ENCODE measurements around the gene DNAH8.

The DNAH8 gene

GRCh38 chr6:39056681-39057080 is 341.6 kb downstream of the DNAH8 start:
- DNase-seq, result no peak

DNA sequence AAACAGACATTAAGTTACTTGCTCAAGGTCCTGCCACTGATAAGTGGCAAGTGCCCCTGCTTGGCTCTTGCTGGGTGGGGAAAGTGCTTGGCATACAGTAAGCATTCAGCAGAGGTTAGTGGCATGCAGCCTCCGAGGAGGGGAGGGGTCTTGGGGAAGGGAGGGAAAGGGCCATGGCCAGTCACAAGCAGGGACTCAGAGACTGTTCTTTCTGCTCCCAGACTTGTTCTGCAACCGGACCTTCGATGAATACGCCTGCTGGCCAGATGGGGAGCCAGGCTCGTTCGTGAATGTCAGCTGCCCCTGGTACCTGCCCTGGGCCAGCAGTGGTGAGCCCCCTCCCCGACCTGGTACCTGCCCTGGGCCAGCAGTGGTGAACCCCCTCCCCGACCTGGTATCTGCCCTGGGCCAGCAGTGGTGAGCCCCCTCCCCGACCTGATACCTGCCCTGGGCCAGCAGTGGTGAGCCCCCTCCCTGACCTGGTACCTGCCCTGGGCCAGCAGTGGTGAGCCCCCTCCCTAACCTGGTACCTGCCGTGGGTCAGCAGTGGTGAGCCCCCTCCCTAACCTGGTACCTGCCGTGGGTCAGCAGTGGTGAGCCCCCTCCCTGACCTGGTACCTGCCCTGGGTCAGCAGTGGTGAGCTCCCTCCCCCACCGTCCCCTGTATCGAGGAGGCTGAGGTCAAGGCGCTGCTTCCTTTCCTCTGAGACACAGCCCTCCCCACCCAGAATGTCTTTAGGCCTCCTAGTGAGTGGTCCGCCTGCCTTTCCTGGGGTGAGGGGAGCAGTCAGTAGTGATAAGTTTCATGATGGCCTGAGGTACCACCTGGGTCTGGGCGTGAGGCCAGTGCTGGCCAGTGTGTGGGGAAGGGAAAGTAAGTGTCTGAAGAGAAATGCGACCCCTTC is 342.4 kb downstream of the DNAH8 start:
- DNase-seq, result no peak

DNA sequence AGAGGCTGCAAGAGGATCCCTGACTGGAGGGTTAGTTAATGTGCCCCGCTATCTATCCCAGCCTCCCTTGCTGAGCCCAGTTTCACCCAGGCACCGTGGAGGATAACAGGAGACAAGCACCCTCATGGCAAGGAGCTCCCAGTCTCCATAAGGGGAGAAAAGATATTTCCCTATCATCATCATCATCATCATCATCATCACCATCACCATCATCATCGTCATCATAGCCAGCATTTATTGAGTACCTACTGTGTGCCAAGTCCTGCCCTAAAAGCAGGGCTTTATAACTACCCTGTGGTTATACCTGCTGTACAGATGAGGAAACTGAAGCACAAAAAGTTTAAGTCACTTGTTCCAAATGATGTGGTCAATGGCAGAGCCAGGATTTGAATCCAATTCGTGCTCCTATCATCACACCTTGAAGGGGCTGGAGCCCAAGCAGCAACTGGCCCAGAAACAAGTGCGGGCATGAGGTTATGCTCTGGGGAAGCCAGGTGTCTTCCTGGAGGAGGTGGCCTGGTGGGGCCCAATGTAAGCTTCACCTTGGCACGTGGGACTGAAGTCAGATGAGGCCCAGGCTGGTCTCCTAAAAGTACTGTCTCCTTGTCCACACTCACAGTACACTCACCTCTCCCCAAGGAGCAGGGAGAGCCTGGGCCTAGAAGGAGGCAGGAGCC is 343.5 kb downstream of the DNAH8 start:
- no peak for DNase-seq

DNA sequence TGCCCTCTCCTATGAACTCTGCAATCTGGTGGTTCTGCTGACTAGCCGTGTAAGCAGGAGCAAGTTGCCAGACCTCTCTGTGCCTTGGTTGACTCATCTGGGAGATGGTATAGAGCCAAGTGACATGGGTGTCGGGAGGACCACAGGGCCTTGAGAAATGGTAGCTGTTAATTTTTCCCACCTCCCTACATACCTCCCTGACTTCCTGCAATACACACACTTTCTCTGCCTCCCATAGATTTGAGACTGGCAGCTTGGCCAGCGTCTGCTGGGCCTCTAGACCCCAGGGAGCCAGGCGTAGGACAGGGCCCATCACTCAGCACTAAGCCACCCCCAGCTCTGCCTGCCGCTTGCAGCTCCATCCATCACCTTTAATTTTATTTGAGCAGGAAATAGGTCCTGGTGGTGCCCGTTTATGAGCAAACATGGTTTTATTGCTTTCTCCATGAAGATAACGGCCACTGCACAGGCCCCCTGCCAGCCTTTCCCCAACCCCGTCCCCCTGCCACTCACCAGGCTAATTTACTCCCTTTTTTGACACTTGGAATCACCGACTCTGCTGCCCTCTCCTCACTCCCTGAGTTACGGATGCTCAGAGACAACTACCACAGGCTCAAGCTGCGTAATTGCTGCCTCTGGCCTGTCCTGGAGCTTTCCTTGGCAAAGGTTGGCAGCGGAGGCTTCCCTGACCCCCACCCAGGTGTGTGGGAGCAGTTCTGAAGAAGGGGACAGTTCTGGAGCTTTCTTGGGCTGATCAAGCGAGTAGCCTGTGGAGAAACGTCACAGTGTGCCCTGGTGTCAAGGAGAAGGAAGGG is 344.6 kb downstream of the DNAH8 start:
- DNase-seq, result no peak

GRCh38 chr6:39060467-39061160 is 345.5 kb downstream of the DNAH8 start:
- no peak for DNase-seq

- DNase-seq, result no peak
These were observed 346.1 kb downstream of the DNAH8 start for GRCh38 chr6:39061182-39061581.

DNA sequence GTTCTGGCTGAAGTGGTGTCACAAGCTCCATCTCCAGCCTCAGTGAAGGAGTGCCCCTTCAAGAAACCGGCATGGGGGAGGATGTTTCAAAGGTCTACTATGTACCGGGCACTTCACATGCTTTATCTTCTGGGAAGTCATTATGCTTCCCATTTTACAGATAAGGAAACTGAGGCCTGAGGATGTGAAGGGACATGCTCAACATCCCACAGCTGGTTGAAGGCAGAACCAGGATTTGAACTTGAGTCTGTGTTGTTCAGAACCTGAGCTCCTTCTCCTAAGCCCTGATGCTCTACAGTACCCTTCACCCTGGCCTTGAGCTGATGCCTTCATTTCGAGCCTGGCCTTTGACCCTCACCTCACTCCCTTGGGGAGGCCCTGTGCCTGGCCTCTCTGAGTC is 346.5 kb downstream of the DNAH8 start:
- no peak for DNase-seq

DNA sequence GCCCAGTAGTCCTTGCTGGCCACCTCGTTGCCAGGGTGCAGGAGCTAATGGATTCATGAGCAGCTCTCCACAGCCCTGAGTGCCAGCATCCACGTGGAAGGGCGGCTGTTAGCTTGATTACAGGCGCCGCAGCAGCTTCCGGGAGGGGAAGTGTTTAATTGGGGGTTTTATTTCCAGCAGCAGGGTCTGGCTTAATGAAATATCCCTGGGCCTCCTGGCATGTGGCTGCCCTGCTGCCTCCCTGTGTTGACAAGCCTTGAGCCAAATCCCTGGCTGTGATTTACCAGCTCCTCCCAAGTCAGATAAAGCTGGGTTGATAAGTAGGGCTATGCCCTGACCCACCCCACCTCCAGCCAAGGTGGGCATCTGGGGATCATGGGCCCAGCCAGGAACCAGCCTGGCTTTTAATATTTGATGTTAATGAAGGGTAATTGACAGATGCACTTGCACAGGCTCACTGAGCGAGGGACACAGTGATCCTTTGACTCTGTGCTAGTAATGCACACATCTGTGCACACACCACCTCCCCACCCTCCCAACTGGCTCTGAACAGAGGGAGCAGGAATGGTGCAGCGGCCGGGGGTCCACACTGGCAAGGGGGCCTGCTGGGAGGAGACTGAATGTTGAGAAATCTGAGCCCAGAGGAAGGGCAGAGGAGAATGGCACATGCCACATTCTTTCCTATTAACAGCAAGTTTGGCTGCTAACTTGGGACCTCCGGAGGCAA is 347.1 kb downstream of the DNAH8 start:
- no peak for DNase-seq

GRCh38 chr6:39063526-39063925 is 348.4 kb downstream of the DNAH8 start:
- DNase-seq, result no peak

DNA sequence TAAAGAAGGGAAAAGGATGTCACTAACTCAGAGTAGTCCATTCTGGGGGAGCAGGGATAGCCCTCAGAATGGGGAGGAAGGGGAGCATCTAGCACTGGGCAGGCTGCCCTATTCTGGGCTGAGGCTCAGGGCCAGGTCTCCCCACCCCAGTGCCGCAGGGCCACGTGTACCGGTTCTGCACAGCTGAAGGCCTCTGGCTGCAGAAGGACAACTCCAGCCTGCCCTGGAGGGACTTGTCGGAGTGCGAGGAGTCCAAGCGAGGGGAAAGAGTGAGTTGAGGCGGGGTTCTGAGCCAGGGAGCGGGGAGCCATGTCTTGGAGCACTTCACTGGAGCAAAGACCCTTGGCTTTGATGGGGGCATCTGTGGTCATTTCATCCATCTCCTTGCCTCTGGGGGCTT is 350.4 kb downstream of the DNAH8 start:
- no peak for DNase-seq

GRCh38 chr6:39068391-39068790 is 353.3 kb downstream of the DNAH8 start:
- no peak for DNase-seq

GRCh38 chr6:39072830-39073229 is 357.7 kb downstream of the DNAH8 start:
- DNase-seq, result no peak

DNA sequence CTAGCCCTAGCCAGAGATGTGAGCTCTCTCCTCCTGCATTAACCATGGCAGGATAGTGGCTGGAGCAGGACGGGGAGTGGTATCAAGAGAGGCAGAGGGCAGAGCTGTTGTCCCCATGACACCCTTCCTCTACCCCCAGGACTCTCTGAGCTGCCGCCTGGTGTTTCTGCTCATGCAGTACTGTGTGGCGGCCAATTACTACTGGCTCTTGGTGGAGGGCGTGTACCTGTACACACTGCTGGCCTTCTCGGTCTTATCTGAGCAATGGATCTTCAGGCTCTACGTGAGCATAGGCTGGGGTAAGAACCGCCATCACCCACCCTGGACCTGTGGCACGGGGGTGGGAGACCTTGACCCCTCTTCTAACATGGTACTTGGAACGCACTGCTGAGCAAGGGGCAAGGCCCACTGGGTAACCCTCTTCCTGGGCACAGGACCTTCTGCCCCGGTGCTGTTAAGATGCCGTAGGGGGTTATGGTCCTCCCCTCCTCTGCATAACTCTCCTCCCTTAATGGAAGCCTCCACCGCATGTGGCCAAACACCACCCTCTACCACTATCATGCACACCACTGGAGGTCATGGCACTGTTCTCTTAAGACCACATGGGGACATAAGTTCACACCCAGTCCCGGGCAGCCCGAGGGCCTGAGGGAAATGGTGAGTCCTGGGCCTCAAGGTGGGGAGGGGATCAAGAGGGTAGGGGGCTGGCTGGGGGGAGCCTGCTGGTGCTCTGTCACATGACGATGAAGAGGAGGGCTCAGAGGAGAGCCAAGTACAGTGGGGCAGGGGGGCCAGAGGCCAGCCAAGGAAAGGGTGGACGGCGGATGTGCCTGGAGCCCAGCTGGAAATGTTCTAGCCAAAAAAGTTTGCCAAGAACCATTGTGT is 358.6 kb downstream of the DNAH8 start:
- DNase-seq, result no peak

DNA sequence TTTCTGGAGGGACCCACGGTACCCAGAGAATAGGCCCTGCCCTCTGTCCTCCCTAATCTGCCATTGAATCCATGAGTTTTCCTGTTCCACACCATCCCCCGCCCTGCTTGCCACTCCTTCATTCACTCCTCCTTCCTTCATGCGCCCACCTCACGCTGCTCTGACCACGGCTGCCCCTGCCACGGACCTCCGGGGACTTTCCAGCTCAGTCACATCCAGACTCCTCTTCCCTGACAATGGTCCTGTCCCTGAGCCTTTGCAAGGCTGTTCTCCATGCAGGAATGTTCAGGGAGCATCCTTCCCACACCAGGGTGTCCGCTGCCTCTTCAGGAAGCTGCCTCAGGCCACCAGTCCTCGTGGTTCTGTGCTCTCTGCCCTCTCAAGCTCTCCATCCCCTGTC is 359.4 kb downstream of the DNAH8 start:
- DNase-seq, result no peak

- no peak for DNase-seq
These were observed 360.0 kb downstream of the DNAH8 start for GRCh38 chr6:39075010-39075686.

DNA sequence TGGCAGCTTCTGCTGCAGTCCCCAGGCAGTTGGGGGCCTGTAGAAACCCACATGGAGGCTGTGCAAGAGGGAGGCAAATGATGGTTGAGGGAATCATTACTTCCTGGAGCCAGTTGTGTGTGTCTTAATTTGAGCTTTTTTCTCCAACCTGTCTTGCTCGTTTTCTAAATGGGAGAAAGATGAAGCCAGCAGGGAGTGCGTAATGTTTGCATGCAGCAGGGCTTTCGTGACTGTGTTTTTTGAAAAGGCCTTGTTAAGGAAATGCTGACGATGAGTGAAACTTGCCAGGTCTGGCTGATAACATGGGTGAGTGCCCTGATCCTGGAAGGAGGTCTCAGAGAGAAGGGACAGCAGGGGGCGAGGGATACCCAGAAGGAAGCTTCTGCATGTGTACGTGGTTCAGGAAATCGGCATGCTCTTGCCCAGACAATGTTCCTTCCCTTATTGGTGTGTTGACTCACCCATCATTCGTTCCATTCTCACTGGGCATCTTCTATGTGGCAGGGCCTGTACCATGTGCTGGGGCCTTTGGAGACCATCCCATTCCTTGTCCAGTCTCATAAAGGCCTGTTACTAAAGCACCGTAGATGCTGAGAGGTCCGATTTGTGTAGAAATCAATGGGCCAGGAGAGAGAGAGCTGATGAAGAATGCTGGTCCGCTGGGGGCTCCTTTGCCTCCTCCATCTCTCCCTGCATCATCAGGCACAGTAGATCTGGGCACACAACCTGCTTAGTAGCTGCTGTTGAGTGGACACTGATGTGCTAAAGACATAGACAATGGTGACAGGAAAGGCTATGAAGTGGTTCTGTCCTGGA is 360.9 kb downstream of the DNAH8 start:
- DNase-seq, result no peak

DNA sequence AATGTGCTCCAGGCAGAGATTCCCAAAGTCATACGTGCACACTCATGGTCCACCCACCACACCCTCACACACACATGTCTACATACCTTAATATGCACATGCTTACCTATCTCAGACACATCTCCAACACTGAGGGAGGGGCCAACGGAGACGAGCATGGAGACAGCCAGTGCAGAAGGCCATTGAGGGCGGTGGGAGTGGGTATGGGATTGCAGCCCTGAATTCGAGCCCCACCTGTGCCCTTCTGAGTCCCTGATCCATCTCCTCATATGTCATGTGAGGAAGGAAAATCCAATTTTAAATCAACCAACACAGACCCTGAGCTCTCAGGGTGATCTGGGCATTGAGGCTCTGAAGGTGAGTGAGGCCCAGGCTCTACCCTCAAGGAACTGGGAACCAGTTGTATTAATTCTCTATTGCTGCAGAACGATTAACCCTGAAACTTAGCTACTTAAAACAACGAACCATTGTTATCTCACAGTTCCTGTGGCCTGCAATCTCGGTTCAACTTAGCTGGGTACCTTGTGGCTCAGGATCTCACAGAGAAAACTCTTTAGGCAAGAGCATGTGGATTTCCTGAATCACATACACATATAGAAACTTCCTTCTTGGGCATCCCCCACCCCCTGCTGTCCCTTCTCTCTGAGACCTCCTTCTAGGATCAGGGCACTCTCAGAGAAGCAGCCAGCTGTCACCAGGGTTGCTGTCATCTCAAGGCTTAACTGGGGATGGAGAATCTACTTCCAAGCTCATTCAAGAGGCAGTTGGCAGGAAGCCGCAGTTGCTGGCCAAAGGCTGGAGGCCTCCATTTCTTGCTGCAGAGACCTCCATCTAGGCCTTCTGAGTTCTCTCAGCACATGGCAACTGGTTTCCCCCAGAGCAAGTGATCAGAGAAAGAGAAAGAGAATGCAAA is 361.8 kb downstream of the DNAH8 start:
- DNase-seq, result no peak

DNA sequence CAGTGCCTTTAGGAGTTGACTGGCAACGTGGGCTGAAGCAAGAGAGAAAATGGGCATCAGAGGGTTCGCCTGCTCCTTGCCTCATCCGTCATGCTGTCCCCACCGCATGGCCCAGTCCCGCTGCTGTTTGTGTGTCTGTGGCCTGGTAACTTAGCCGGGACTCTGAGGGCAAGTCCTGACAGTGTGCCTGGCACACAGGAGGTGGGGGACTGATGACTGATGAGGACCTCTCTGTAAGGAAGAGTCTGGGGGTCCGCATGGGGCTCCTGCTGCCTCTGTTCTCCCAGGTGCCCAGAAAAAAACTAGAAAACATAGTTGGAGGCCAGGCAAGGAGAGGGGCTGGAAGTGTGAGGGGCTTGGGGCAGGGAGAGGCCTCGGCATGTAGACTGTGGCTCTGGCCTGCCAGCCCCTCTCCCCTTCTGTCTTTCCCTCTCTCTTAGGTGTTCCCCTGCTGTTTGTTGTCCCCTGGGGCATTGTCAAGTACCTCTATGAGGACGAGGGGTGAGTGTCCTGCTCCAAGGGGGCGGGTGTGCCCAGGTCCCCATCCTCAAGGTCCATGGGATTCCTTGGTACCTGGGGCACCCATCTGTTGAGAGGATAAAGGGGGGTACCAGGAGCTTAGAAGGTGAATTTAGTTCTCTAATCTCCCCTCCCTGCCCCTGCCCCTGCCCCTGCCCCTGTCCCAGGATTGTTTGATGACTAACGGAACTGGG is 362.9 kb downstream of the DNAH8 start:
- DNase-seq, result no peak
